GM18502 (cell line): ENCODE measurements around the gene ARAF.
"Not testable (repeated sequence)": the region's sequence is repeated elsewhere in the genome, so short reads cannot be mapped to it uniquely, and the experiment has no call there.

Source experiments
- ATAC-seq: cut with Tn5 transposase; IDR thresholded peaks from one replicate; pipeline ENCODE4 v1.9.1; 2021; ENCODE audit warnings: mild to moderate bottlenecking; ENCODE audit not compliant: unreplicated experiment, poor library complexity

The ARAF gene

GRCh38 chrX:47560934-47561658, at the start of gene ARAF:
Gene ARAF (plus strand): TSS chrX:47561205. CDS start chrX:47562968, 1,763 bp downstream.
- ATAC-seq: peak; percentile 89

GRCh38 chrX:47512383-47512782, 48.6 kb upstream of the ARAF start:
- ATAC-seq: not testable (repeated sequence)

- ATAC-seq: peak; percentile 69
These were observed 47.7 kb upstream of the ARAF start for GRCh38 chrX:47513034-47513965.

- ATAC-seq: no peak
These were observed 46.3 kb upstream of the ARAF start for GRCh38 chrX:47514533-47515235.

- no peak for ATAC-seq
These were observed 44.9 kb upstream of the ARAF start for GRCh38 chrX:47515941-47516665.

- ATAC-seq: no peak
These were observed 42.9 kb upstream of the ARAF start for GRCh38 chrX:47518144-47518543.

- peak; percentile 87 for ATAC-seq
These were observed 37.7 kb upstream of the ARAF start for GRCh38 chrX:47523297-47523696.

- no peak for ATAC-seq
These were observed 37.3 kb upstream of the ARAF start for GRCh38 chrX:47523713-47524166.

- no peak for ATAC-seq
These were observed 31.5 kb upstream of the ARAF start for GRCh38 chrX:47529548-47529947.

GRCh38 chrX:47530049-47530448, 31.0 kb upstream of the ARAF start:
- ATAC-seq: no peak

- no peak for ATAC-seq
These were observed 21.1 kb upstream of the ARAF start for GRCh38 chrX:47539860-47540259.

GRCh38 chrX:47540754-47541538, 20.1 kb upstream of the ARAF start:
- ATAC-seq: no peak

GRCh38 chrX:47543496-47543895, 17.5 kb upstream of the ARAF start:
- no peak for ATAC-seq

GRCh38 chrX:47556045-47556623, 4.9 kb upstream of the ARAF start:
- ATAC-seq: peak; percentile 92

GRCh38 chrX:47558436-47558835, 2.6 kb upstream of the ARAF start:
- ATAC-seq: no peak

GRCh38 chrX:47560179-47560933, 649 bp upstream of the ARAF start:
- no peak for ATAC-seq

GRCh38 chrX:47561659-47562151, 700 bp downstream of the ARAF start:
- no peak for ATAC-seq

- ATAC-seq: no peak
These were observed 1.7 kb downstream of the ARAF start for GRCh38 chrX:47562615-47563243.
